IPS DF 4.7 (cell line): Measurements from ENCODE around the gene F9.
"Not testable (repeated sequence)": the region's sequence is repeated elsewhere in the genome, so short reads cannot be mapped to it uniquely, and the experiment has no call there.

ENCODE experiments used
- DNase-seq: peaks from one replicate; pipeline ENCODE4 v3.0.0-alpha.2; 2013; ENCODE audit warnings: low spot score; ENCODE audit errors: extremely low read depth

The F9 gene

GRCh38 chrX:139530550-139530949, at the start of gene F9:
F9 (plus strand) TSS chrX:139530739; CDS start chrX:139530765, 26 bp downstream.
- no peak for DNase-seq

GRCh38 chrX:139483699-139484098, 46.8 kb upstream of the F9 start:
- DNase-seq = no peak

- DNase-seq = no peak
These were observed 45.9 kb upstream of the F9 start for GRCh38 chrX:139484591-139484990.

GRCh38 chrX:139495324-139495723, 35.2 kb upstream of the F9 start:
- no peak for DNase-seq

- no peak for DNase-seq
These were observed 24.2 kb upstream of the F9 start for GRCh38 chrX:139506333-139506732.

DNA sequence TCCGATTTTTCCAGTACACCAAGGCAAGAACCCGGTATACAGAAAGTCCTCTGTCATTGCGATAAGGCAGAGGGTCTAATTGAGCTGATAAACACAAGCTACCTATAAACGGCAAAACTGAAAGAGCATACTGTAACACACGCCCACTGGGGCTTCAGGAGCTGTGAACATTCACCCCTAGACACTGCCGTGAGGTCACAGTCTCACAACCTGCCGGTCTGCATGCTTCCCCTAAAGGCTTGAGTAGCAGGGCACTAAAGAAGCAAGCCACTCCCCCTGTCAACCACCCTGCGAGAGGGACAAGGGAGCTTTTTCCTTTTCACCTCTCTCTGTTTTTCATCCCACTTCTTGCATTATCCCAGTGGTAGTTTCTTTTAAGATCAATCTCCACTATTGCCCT, 22.4 kb upstream of the F9 start:
- DNase-seq = no peak

DNA sequence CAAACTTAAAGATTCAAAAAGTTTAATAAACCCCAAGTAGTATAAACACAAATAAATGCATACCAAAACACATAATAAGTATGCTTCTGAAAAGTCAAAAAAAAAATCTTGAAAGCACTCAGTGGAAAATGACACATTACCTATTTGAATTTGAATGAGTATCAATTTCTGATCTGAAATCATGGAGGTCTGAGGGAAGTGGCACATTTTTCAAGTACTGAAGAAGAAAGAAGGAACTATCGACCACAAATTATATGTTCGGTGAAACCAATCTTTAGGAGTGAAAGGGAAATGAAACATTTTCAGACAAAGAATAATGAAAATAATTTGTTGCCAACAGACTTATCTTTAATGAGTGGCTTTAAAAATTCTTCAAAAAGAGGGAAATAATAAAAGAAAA, 12.1 kb upstream of the F9 start:
- DNase-seq = no peak

DNA sequence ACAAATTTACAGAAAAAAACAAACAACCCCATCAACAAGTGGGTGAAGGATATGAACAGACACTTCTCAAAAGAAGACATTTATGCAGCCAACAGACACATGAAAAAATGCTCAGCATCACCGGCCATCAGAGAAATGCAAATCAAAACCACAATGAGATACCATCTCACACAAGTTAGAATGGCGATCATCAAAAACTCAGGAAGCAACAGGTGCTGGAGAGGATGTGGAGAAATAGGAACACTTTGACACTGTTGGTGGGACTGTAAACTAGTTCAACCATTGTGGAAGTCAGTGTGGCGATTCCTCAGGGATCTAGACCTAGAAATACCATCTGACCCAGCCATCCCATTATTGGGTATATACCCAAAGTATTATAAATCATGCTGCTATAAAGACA, 1.7 kb upstream of the F9 start:
- DNase-seq = not testable (repeated sequence)

DNA sequence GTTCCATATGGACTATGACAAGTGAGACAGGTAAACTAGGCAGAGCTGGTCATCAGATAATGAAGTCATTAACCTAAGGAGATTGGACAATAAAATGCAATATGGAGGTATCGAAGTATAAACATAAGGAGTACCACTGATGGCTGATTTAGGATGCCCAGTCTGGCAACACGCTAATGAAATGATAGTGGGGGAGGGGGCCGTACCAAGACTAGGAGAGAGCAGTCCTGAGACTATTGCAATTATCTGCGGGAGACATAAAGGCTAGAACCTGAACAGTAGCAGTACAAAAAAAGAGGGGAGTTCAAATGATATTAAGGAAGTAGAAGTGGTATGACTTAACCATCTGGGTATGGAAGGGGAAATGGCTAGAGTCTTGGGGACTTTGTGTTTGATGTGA, 2.3 kb downstream of the F9 start:
- DNase-seq = no peak

GRCh38 chrX:139533444-139533843, 2.9 kb downstream of the F9 start:
- no peak for DNase-seq

GRCh38 chrX:139538907-139539790, 8.6 kb downstream of the F9 start:
- DNase-seq = no peak

DNA sequence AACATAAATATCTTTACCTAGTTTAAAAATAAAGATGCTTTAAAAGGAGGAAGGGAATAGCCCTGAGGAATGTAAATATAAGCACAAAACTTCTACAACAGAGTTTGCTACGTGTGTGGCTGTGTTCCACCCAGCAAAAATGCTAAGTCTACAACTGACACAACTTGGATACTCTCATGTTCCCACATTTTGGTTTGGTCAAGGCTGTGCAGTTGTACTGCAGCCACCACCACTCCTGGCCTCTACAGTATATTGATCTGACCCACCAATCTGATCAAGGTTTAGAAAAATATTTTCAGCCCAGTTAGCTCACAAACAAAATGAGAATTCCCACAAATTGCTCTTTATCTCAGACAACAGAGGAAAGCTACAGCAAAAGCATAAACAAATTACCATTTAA, 12.1 kb downstream of the F9 start:
- no peak for DNase-seq

GRCh38 chrX:139543920-139544319, 13.4 kb downstream of the F9 start:
- DNase-seq = no peak

- DNase-seq = no peak
These were observed 14.1 kb downstream of the F9 start for GRCh38 chrX:139544591-139544990.

GRCh38 chrX:139554376-139554775, 23.8 kb downstream of the F9 start:
- DNase-seq = no peak

DNA sequence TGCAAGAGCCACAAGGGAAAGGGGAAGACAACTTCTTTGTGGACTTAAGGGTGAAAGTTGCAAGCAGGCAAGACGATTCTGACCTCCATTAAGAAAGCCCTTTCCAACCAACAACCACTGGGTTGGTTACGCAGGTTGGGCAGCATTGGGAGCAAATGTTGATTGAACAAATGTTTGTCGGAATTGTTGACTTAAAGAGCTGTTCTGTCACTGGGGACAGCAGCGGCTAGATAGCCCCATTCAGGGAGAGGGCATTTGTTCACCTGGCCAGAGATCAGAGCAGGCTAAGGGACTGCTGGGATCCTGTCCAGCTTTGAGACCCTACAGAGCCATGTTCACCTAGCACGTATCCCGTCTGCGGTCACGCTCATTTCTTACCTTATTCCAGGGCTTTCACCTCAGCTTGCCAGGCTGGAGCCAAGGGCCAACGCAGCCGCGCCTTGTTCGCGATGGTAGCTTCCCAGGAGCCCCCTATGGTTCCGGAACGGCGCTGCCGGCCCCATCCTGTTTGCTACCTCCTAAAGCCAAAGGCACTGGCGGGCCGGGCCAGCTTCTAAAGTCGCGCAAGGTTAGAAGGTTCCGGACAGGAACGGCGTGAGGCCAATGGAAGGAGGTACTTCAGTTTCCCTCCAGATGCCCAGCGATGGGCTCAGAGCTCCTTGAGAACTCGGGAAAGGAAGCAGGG, 24.6 kb downstream of the F9 start:
- no peak for DNase-seq

GRCh38 chrX:139559383-139560042, 29.0 kb downstream of the F9 start:
- DNase-seq = peak; percentile 28

- no peak for DNase-seq
These were observed 29.7 kb downstream of the F9 start for GRCh38 chrX:139560221-139560620.

- no peak for DNase-seq
These were observed 32.7 kb downstream of the F9 start for GRCh38 chrX:139563251-139563650.

GRCh38 chrX:139566981-139567380, 36.4 kb downstream of the F9 start:
- DNase-seq = no peak

GRCh38 chrX:139581068-139581467, 50.5 kb downstream of the F9 start:
- no peak for DNase-seq

DNA sequence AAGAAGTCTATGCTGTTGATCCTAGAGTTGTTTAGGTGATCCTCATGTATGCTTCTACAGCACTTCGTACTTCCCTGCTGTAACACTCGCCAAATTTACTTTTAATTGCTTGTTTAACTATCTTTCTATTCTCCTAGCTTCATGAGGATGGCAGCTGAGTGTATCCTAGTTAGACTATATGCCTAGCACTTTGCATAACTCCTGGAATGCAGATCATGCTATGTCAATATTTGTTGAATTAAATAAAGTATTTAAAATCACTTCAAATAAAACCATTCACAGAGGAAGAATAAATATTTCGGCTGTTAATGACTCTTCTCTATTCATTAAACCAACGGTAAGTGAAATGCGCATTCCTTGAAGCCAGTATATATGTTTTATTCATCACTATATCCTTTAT, 55.1 kb downstream of the F9 start:
- no peak for DNase-seq
